Endothelial cell of umbilical vein (primary cell): ENCODE results near the gene ASXL1. TPM values are rescaled to one million over a fixed set of nuclear protein-coding genes. Genes with fewer than 3 reads are reported as not detected.

Experiments
- BruUV-seq: library from RNA; stranded (reverse); fragments of 400-500 nt; replicated peaks from 2 replicates; lab custom pipeline; 2021; lab: Mats Ljungman, UMichigan
- CTCF ChIA-PET: fragments of 300-600, 350-600 bp; sonication (Branson Sonifier 250); formaldehyde crosslinking; loops from one replicate; lab custom pipeline; 2021; ENCODE audit warnings: antibody characterized with exemption, inconsistent platforms; lab: Charles Lee
- POLR2A ChIA-PET: fragments of 300-600, 350-600 bp; sonication (Branson Sonifier 250); formaldehyde crosslinking; loops from one replicate; lab custom pipeline; 2021; ENCODE audit warnings: antibody characterized with exemption, inconsistent platforms; lab: Charles Lee
- DNase-seq: peaks from one replicate; pipeline ENCODE4 v3.0.0-alpha.2; 2011; ENCODE audit warnings: low read depth, low spot score
- FAIRE-seq: peaks from 2 replicates; lab custom pipeline; 2011; peaks lifted over from hg19 to GRCh38; lab: Jason Lieb, UNC
- H2AFZ ChIP-seq: 2 replicates; pipeline ENCODE4 v1.6.0; 2012; ENCODE audit warnings: low read depth, low read length, control low read depth, inconsistent platforms
- H3K27ac ChIP-seq: 2 replicates; pipeline ENCODE4 v1.5.1; 2011; ENCODE audit warnings: low read depth, mild to moderate bottlenecking, control low read depth, low read length, moderate library complexity; ENCODE audit not compliant: insufficient read depth
- H3K27me3 ChIP-seq, 2 experiments: 2 replicates each; pipeline versions ENCODE4 v1.6.0 to v1.6.1; 2011; ENCODE audit warnings: low read length in 2 of 2, mixed read lengths in 1 of 2; ENCODE audit not compliant: control insufficient read depth in 2 of 2, insufficient read depth in 2 of 2
- H3K36me3 ChIP-seq, 2 experiments: 2 replicates in 1 of 2; 3 replicates in 1 of 2; pipeline ENCODE4 v1.5.1; 2011; ENCODE audit warnings: low read length in 2 of 2, mild to moderate bottlenecking in 1 of 2, moderate library complexity in 1 of 2; ENCODE audit not compliant: control insufficient read depth in 2 of 2, insufficient read depth in 2 of 2; ENCODE audit errors: extremely low read depth in 1 of 2
- H3K4me1 ChIP-seq: 3 replicates; pipeline ENCODE4 v1.5.1; 2011; ENCODE audit warnings: mild to moderate bottlenecking, low read length; ENCODE audit not compliant: control insufficient read depth, insufficient read depth; ENCODE audit errors: extremely low read depth
- H3K4me2 ChIP-seq: 2 replicates; pipeline ENCODE4 v1.6.1; 2011; ENCODE audit warnings: low read length, control low read depth, mixed read lengths; ENCODE audit not compliant: insufficient read depth
- H3K4me3 ChIP-seq, 3 experiments: fragments of 200-600 bp in 1 of 3; sonication (generic), shearing (Covaris generic) in 1 of 3; replicated peaks in 1 of 3; 2 replicates each; pipeline ENCODE4 v1.5.1; 2011 to 2016; ENCODE audit warnings: control low read depth in 3 of 3, low read length in 3 of 3, mild to moderate bottlenecking in 2 of 3, inconsistent platforms in 1 of 3, low read depth in 1 of 3, moderate library complexity in 1 of 3; ENCODE audit not compliant: insufficient read depth in 1 of 3
- H3K79me2 ChIP-seq: 2 replicates; pipeline ENCODE4 v1.6.0; 2012; ENCODE audit warnings: low read length, inconsistent platforms; ENCODE audit not compliant: control insufficient read depth, insufficient read depth
- H3K9ac ChIP-seq: replicated peaks from 2 replicates; pipeline ENCODE3; 2011; ENCODE audit warnings: low read length, control low read depth; ENCODE audit not compliant: insufficient read depth; ENCODE audit errors: extremely low read depth
- H3K9me1 ChIP-seq: replicated peaks from 3 replicates; pipeline ENCODE4 v1.6.0; 2011; ENCODE audit warnings: mild to moderate bottlenecking, low read length; ENCODE audit not compliant: control insufficient read depth, insufficient read depth; ENCODE audit errors: extremely low read depth
- H3K9me3 ChIP-seq: replicated peaks from 2 replicates; pipeline ENCODE4 v1.5.1; 2012; ENCODE audit warnings: low read length, inconsistent platforms; ENCODE audit not compliant: control insufficient read depth, insufficient read depth
- H4K20me1 ChIP-seq: replicated peaks from 2 replicates; pipeline ENCODE3; 2011; ENCODE audit warnings: mild to moderate bottlenecking, low read length; ENCODE audit not compliant: control insufficient read depth, insufficient read depth; ENCODE audit errors: extremely low read depth
- CTCF ChIP-seq, 2 donors: IDR thresholded peaks; 1 replicate in 1 of 2; 2 replicates in 1 of 2; pipeline ENCODE4 v1.5.1; 2011; ENCODE audit warnings: low read length in 2 of 2, mild to moderate bottlenecking in 2 of 2, moderate library complexity in 2 of 2, control low read depth in 1 of 2, inconsistent platforms in 1 of 2, low read depth in 1 of 2; ENCODE audit not compliant: insufficient read depth in 1 of 2; ENCODE audit errors: extremely low read depth in 1 of 2
- EZH2 ChIP-seq: IDR thresholded peaks from 2 replicates; pipeline ENCODE4 v1.6.1; 2012; ENCODE audit warnings: borderline replicate concordance, low read depth, mild to moderate bottlenecking, moderate library complexity, low read length, inconsistent platforms; ENCODE audit not compliant: severe bottlenecking
- FOS ChIP-seq: IDR thresholded peaks from 2 replicates; pipeline ENCODE4 v1.6.1; 2011; ENCODE audit warnings: mild to moderate bottlenecking, low read length, moderate library complexity, borderline replicate concordance; ENCODE audit not compliant: insufficient read depth
- GATA2 ChIP-seq: IDR thresholded peaks from 2 replicates; pipeline ENCODE4 v1.7.0; 2011; ENCODE audit warnings: low read depth, mild to moderate bottlenecking, moderate library complexity, mixed read lengths, low read length; ENCODE audit not compliant: insufficient read length, insufficient read depth
- JUN ChIP-seq: IDR thresholded peaks from 2 replicates; pipeline ENCODE4 v1.6.1; 2011; ENCODE audit warnings: borderline replicate concordance, low read depth; ENCODE audit not compliant: insufficient read length, insufficient read depth
- MAX ChIP-seq: IDR thresholded peaks from 2 replicates; pipeline ENCODE4 v1.6.1; 2011; ENCODE audit not compliant: insufficient read depth, insufficient read length
- MYC ChIP-seq: IDR thresholded peaks from one replicate; pipeline ENCODE4 v1.6.1; 2011; ENCODE audit warnings: mild to moderate bottlenecking, low read depth, low read length
- POLR2A ChIP-seq: IDR thresholded peaks from 2 replicates; pipeline ENCODE4 v1.6.1; 2012; ENCODE audit warnings: low read depth, mild to moderate bottlenecking, control low read depth, low read length
- POLR2AphosphoS5 ChIP-seq: IDR thresholded peaks from 2 replicates; pipeline ENCODE4 v1.6.1; 2012; ENCODE audit warnings: low read depth, mild to moderate bottlenecking, control low read depth, low read length, moderate library complexity; ENCODE audit not compliant: insufficient read depth
- dilution Hi-C: fragments of 300-500 bp; cut with MboI; formaldehyde crosslinking; loops from one replicate; pipeline ENCODE4 v1.15.0; 2019; ENCODE audit warnings: low sequenced_read_pairs; ENCODE audit not compliant: extremely low pct_ligation_motif_present
- intact Hi-C: fragments of 100-400 bp; cut with micrococcal nuclease; formaldehyde crosslinking; loops from one replicate; pipeline ENCODE4 v1.10.0; 2022
- polyA plus RNA-seq, 4 experiments: library from polyadenylated mRNA; depleted of rRNA in 3 of 4; stranded (reverse) in 3 of 4; unstranded in 1 of 4; fragments of >200 nt; gene quantifications; 2 replicates each; pipeline versions ENCODE4 v1.2.1 to v1.2.3, GENCODE V29; 2011 to 2012; ENCODE audit warnings: missing spikeins in 1 of 4
- total RNA-seq: library from RNA; stranded (reverse); gene quantifications from 2 replicates; pipeline ENCODE4 v1.2.3, GENCODE V29; 2021

ASXL1 gene
- total and polyA plus RNA-seq, 2 donors (not counting 3 experiments of a cell fraction or from before 2014, with no cell fraction given) = 45.4 to 101 TPM

GRCh38 chr20:32356622-32357374 is 1.3 kb upstream of the ASXL1 start:
- H3K4me3 ChIP-seq = peak overlapping the region in 2 of 3 experiments; percentile 68 to 92
- peak overlapping the region; percentile 73 for H3K4me2 ChIP-seq
- H3K79me2 ChIP-seq = peaks cover 33% of the 10 kb centered on the region
- peaks cover 5% of the 10 kb centered on the region for H4K20me1 ChIP-seq
- FAIRE-seq (no peak), DNase-seq (peak; percentile 16)
- no peaks in the 10 kb centered on the region for H3K36me3 ChIP-seq
- no peaks in the 10 kb centered on the region for H3K9me3 ChIP-seq
- peak overlapping the region; percentile 61 for H2AFZ ChIP-seq
- no peaks in the 10 kb centered on the region for H3K27me3 ChIP-seq
- H3K9ac ChIP-seq = peak overlapping the region; percentile 97
- H3K4me1 ChIP-seq = peaks cover 27% of the 10 kb centered on the region
- no TSS peak for BruUV-seq
- ChIA-PET POLR2A (interaction anchor here (0.7 kb wide), 1 partner anchor 94 kb away, joined by 3 read pairs; no protein-coding TSS in a partner anchor), CTCF (no interaction called here)
- intact Hi-C loops = loop anchor here (1.0 kb wide), 1 partner anchor 30 kb away; no protein-coding TSS in a partner anchor
- no peaks in the 10 kb centered on the region for H3K9me1 ChIP-seq
- peak overlapping the region; percentile 94 for H3K27ac ChIP-seq
- dilution Hi-C loops = no loop called here
- TF ChIP-seq POLR2AphosphoS5 (no peak), GATA2 (no peak), EZH2 (no peak), JUN (no peak), POLR2A (no peak), MYC (no peak), FOS (no peak), MAX (no peak), CTCF (IDR thresholded peaks at IDR 0.05; ENCODE audit: extremely low read depth in 1 of 2, insufficient read depth in 1 of 2, low read depth in 1 of 2, low read length in 2 of 2) (no peak)
